Gastrocnemius medialis (tissue), 4 donors: ENCODE data around the gene SPATA6L. TPM values are rescaled to one million over a fixed set of nuclear protein-coding genes. Genes with fewer than 3 reads are reported as not detected.

Source experiments
- ATAC-seq, 2 donors: fragments of 150-250 bp; one replicate each; pipeline ENCODE4 v1.9.1; 2016
- DNase-seq, 2 donors: peaks; one replicate each; pipeline ENCODE4 v3.0.0-alpha.2; 2019
- H3K27ac ChIP-seq, 4 donors: fragments of 200-600 bp; sonication (generic); 1 replicate in 1 of 4; 2 replicates in 3 of 4; pipeline ENCODE4 v1.5.1; 2016 to 2018; ENCODE audit warnings: mild to moderate bottlenecking in 2 of 4, moderate library complexity in 1 of 4
- H3K27me3 ChIP-seq, 3 donors: fragments of 200-600 bp; sonication (generic) in 2 of 3; 1 replicate in 1 of 3; 2 replicates in 2 of 3; pipeline versions ENCODE4 v1.5.1 to v1.6.0; 2016 to 2019; ENCODE audit warnings: mild to moderate bottlenecking in 1 of 3, moderate library complexity in 1 of 3
- H3K36me3 ChIP-seq, 2 donors: fragments of 200-600 bp; sonication (generic) in 1 of 2; one replicate each; pipeline ENCODE4 v1.5.1; 2017 to 2018
- H3K4me1 ChIP-seq, 2 donors: fragments of 200-600 bp; sonication (generic) in 1 of 2; one replicate each; pipeline ENCODE4 v1.5.1; 2016 to 2017; ENCODE audit warnings: mild to moderate bottlenecking in 2 of 2
- H3K4me3 ChIP-seq, 4 donors: fragments of 200-600 bp; sonication (generic) in 3 of 4; 1 replicate in 1 of 4; 2 replicates in 3 of 4; pipeline ENCODE4 v1.5.1; 2016 to 2019; ENCODE audit warnings: mild to moderate bottlenecking in 2 of 4
- H3K9me3 ChIP-seq, 3 donors: fragments of 200-600 bp; sonication (generic) in 2 of 3; 1 replicate in 1 of 3; 2 replicates in 2 of 3; pipeline ENCODE4 v1.5.1; 2016 to 2019
- POLR2A ChIP-seq, 2 donors: fragments of 450-650 bp; IDR thresholded peaks; one replicate each; pipeline ENCODE4 v1.6.1; 2017; ENCODE audit warnings: antibody characterized with exemption in 2 of 2, mild to moderate bottlenecking in 2 of 2, moderate library complexity in 2 of 2
- in situ Hi-C, 4 donors: fragments of 200-750 bp; cut with MboI; loops; one replicate each; pipeline versions ENCODE4 v1.15.0 to v1.8.0; 2017; ENCODE audit warnings: low sequenced_read_pairs in 4 of 4
- intact Hi-C: fragments of 100-400 bp; cut with DNase I; formaldehyde crosslinking; loops from one replicate; pipeline ENCODE4 v1.15.1; 2023; ENCODE audit warnings: low total_unique reads
- total RNA-seq, 4 donors: library from RNA; depleted of rRNA; stranded (reverse); fragments of >200 nt; gene quantifications; one replicate each; pipeline versions ENCODE4 v1.1.0 to v1.2.3, GENCODE V29; 2016
- TF ChIP-seq, protein P1 (sequence below), 5 experiments: fragments of 450-650 bp in 3 of 5; fragments of 200-600 bp in 2 of 5; sonication (generic) in 2 of 5; IDR thresholded peaks in 4 of 5; conservative IDR thresholded peaks in 1 of 5; 1 replicate in 4 of 5; 2 replicates in 1 of 5; pipeline ENCODE4 v1.5.1; 2016 to 2019; ENCODE audit warnings: antibody characterized with exemption in 5 of 5, mild to moderate bottlenecking in 3 of 5, moderate library complexity in 3 of 5

SPATA6L gene
- total RNA-seq, 4 donors from 2014 or later: 0.39 to 0.44 TPM; not detected in 2

DNA sequence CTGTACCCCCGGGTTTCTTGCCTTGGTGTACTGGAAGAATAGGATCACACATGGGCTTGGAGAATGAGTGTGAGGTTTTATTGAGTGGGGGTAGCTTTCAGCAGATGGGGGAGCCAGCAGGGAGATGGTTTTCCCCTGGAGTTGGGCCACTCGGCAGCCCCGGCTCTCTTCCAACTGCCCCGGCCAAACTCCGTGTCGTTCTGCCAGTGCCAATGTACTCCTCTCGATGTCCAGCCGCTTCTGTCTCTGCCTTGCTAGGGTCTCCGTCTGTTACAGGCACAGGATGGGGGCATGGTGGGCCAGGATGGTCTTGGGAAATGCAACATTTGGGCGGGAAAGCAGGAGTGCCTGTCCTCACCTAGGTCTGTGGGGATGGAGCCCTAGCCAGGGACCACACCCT is 11.7 kb downstream of the SPATA6L start:
- TF ChIP-seq, protein P1, sequence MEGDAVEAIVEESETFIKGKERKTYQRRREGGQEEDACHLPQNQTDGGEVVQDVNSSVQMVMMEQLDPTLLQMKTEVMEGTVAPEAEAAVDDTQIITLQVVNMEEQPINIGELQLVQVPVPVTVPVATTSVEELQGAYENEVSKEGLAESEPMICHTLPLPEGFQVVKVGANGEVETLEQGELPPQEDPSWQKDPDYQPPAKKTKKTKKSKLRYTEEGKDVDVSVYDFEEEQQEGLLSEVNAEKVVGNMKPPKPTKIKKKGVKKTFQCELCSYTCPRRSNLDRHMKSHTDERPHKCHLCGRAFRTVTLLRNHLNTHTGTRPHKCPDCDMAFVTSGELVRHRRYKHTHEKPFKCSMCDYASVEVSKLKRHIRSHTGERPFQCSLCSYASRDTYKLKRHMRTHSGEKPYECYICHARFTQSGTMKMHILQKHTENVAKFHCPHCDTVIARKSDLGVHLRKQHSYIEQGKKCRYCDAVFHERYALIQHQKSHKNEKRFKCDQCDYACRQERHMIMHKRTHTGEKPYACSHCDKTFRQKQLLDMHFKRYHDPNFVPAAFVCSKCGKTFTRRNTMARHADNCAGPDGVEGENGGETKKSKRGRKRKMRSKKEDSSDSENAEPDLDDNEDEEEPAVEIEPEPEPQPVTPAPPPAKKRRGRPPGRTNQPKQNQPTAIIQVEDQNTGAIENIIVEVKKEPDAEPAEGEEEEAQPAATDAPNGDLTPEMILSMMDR (IDR thresholded peaks at IDR 0.05 in 4 of 5, conservative IDR thresholded peaks at IDR 0.05 in 1 of 5): no peak
- no peak for TF ChIP-seq POLR2A (IDR thresholded peaks at IDR 0.05)
- Histone ChIP-seq H3K36me3 (no peaks in the 10 kb centered on the region), H3K27ac (no peak overlapping the region), H3K27me3 (no peaks in the 10 kb centered on the region), H3K4me3 (no peak overlapping the region), H3K9me3 (no peaks in the 10 kb centered on the region), H3K4me1 (no peaks in the 10 kb centered on the region)
- ATAC-seq (no peak), DNase-seq (no peak)
- intact Hi-C loops: no loop called here
- in situ Hi-C loops: no loop called here

DNA sequence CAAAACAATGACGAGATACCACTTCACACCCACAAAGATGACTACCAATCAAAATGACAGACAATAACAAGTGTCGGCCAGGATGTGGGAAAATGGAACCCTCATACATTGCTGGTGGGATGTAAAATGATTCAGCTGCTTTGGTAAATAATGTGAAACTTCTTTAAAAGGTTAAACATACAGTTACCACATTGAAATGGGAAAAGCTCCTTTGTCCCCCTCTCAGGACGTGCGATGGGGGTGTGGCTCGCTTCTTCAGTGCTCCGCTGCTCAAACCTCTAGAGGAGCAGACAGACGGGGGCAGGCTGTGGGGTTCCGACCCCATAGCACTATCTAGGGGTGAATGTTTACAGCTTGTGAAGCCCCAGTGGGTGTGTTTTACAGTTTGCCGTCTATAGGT is 12.2 kb downstream of the SPATA6L start:
- no peaks in the 10 kb centered on the region for H3K4me1 ChIP-seq
- H3K36me3 ChIP-seq: no peaks in the 10 kb centered on the region
- intact Hi-C loops: no loop called here
- H3K27me3 ChIP-seq: no peaks in the 10 kb centered on the region
- ATAC-seq (no peak), DNase-seq (no peak)
- TF ChIP-seq POLR2A (IDR thresholded peaks at IDR 0.05): no peak
- TF ChIP-seq, protein P1 (IDR thresholded peaks at IDR 0.05 in 4 of 5, conservative IDR thresholded peaks at IDR 0.05 in 1 of 5): no peak
- H3K9me3 ChIP-seq: no peaks in the 10 kb centered on the region
- no peak overlapping the region for H3K4me3 ChIP-seq
- in situ Hi-C loops: no loop called here
- H3K27ac ChIP-seq: no peak overlapping the region

DNA sequence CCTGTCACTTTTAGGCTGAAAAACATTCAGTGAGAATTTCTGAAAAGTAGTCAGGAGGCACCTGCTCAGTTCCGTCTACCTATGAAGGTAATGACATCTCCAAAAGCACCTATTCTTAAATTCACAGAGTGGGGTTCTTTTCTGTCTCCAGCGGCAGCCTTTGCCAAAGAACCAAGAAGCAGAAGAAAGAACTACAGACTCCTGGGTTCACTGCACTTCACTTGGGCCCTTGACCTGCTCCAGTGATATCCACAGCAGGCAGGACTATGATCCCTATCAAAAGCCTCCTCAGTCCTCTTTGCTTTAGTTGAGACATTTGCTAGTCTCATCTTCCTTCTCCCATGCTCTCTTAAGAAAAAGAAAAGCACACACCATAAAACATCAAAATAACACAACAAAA is 23.9 kb downstream of the SPATA6L start:
- ATAC-seq: no peak
- TF ChIP-seq, protein P1 (IDR thresholded peaks at IDR 0.05 in 4 of 5, conservative IDR thresholded peaks at IDR 0.05 in 1 of 5): no peak
- no peak for TF ChIP-seq POLR2A (IDR thresholded peaks at IDR 0.05)
- Histone ChIP-seq H3K36me3 (no peaks in the 10 kb centered on the region), H3K27ac (no peak overlapping the region), H3K4me3 (no peak overlapping the region), H3K9me3 (no peaks in the 10 kb centered on the region), H3K27me3 (no peaks in the 10 kb centered on the region), H3K4me1 (no peaks in the 10 kb centered on the region)
- in situ Hi-C loops (loop anchor here in 3 of 4 donors (5.0 to 25.0 kb wide), 4 partner anchors 255 to 328 kb away; no protein-coding TSS in a partner anchor), intact Hi-C loops (no loop called here)
- no peak for DNase-seq

DNA sequence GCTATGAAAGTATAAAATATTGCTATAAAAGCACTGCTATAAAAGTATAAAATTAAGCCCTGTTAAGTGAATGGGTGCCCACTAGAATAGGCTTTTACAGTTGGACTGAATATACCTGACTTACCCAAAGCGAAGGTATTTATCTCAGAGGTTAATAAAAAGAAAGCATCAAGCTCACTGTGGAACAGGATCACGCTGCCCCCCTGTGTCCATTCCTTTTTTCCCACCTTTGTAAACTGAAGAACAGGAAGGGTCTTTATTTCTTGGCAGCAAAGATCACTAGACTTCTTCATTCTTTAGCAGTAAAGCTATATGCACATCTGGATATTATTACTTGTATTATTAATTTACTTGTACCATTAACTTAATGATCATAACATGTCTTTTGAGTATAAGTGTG is 26.3 kb downstream of the SPATA6L start:
- TF ChIP-seq POLR2A (IDR thresholded peaks at IDR 0.05): no peak
- TF ChIP-seq, protein P1 (IDR thresholded peaks at IDR 0.05 in 4 of 5, conservative IDR thresholded peaks at IDR 0.05 in 1 of 5): peak; percentile 22 to 55 (median 46)
- no peak for ATAC-seq
- intact Hi-C loops (loop anchor here (1.0 kb wide), 1 partner anchor 258 kb away; no protein-coding TSS in a partner anchor), in situ Hi-C loops (loop anchor here in 3 of 4 donors (5.0 to 25.0 kb wide), 4 partner anchors 253 to 325 kb away; no protein-coding TSS in a partner anchor)
- DNase-seq: no peak
- Histone ChIP-seq H3K36me3 (no peaks in the 10 kb centered on the region), H3K4me1 (no peaks in the 10 kb centered on the region), H3K27ac (no peak overlapping the region), H3K27me3 (no peaks in the 10 kb centered on the region), H3K9me3 (no peaks in the 10 kb centered on the region), H3K4me3 (no peak overlapping the region)

DNA sequence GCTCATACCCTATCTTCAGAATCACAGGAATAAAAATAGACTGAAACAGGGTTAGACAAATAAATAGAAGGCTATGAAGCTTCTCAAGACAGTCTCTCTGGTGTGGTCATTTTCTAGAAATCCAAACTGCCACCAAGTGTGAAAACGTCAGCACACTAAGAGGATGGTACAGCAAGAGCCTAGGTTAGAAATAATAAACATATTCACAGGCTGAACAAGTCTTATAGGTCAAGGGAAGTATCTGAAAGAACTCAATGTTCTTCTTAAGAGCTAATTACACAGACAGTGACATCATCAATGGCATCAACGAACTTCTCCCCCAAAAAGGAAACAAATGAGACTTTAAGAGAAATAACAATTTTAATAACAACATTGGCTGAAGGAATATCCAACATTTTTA is 26.9 kb downstream of the SPATA6L start:
- in situ Hi-C loops (loop anchor here in 2 of 4 donors (10.0 to 25.0 kb wide), 2 partner anchors 245 to 252 kb away; no protein-coding TSS in a partner anchor), intact Hi-C loops (loop anchor here (10.0 kb wide), 1 partner anchor 325 kb away; no protein-coding TSS in a partner anchor)
- no peak for DNase-seq
- Histone ChIP-seq H3K27me3 (no peaks in the 10 kb centered on the region), H3K9me3 (no peaks in the 10 kb centered on the region), H3K4me3 (no peak overlapping the region), H3K36me3 (no peaks in the 10 kb centered on the region), H3K4me1 (no peaks in the 10 kb centered on the region), H3K27ac (no peak overlapping the region)
- no peak for TF ChIP-seq POLR2A (IDR thresholded peaks at IDR 0.05)
- no peak for ATAC-seq
